Metanephros (tissue), 2 donors: ENCODE data around the gene SLIT3. TPM values are rescaled to one million over a fixed set of nuclear protein-coding genes. Genes with fewer than 3 reads are reported as not detected.

Experiments used
- small RNA-seq: library from RNA; depleted of rRNA; stranded (forward); fragments of <200 nt; gene quantifications from one replicate; pipeline ENCODE3, GENCODE V24; 2014; ENCODE audit warnings: low replicate concordance
- total RNA-seq: library from RNA; depleted of rRNA; stranded (reverse); fragments of >200 nt; gene quantifications from one replicate; pipeline ENCODE4 v1.2.3, GENCODE V29; 2014

Gene SLIT3
- 40.6 TPM for total RNA-seq

DNA sequence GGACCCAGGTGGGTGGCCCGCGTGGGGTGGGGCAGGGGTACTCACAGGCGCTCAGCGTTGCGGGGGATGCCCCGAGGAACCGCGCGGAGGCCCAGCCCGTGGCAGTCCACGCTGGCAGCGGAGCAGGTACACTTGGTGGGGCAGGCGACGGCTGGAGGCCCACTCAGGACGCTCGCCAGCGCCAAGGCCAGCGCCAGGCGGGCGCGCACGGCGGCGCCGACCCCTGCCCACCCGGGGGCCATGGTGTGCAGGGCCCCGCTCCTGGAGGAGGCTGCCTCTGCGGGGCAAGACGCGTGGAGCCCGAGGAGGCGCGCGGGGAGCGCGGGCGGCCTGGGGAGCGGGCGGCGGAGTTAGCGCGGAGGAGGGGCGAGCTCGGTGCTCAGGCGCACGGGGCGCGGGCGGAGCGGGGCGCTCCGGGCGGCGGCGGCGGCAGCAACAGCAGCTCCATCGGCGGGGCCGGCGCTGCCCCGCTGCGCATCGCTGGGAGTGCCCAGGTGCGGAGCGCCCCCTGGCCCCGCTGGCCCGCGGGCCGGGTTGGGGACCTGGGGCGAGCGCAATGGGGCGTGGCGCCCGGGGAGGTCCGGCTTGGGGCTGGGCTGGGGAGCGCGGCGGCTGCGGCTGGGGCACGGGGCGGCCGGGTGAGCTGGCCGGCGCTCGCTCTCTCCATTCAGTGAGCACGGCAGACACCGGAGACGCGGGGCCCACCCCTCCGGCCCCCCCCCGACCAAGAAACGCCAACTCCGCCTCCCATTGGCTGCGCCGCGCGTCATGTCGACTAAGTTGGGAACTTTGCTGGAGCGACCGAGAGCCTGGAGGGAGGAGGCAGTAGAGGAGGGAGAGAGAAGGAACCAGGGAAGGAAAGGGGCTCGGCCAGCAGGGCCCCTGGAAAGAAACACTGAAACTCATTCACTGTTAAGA lies at the start of gene SLIT3:
TSS of gene SLIT3 (minus strand) at position 672 of the 918 bp plus-strand sequence. CDS start at position 242, 430 bp downstream.

Small RNA genes lying within 50 kb of the gene (small RNA-seq; reads per million reads assigned to genes)
- gene MIR218-2 (0.07 reads per million), gene MIR585 (0.72 reads per million, percentile 75 among the genes with 10 or more reads in this experiment), gene RF00019 (not detected)
